Measurements from ENCODE around the gene LYSMD1. TPM values are rescaled to one million over a fixed set of nuclear protein-coding genes. Genes with fewer than 3 reads are reported as not detected.

LYSMD1 gene
- total RNA-seq, 4 donors from 2014 or later, result 13.4 to 19.7 (median 15.7) TPM

DNA sequence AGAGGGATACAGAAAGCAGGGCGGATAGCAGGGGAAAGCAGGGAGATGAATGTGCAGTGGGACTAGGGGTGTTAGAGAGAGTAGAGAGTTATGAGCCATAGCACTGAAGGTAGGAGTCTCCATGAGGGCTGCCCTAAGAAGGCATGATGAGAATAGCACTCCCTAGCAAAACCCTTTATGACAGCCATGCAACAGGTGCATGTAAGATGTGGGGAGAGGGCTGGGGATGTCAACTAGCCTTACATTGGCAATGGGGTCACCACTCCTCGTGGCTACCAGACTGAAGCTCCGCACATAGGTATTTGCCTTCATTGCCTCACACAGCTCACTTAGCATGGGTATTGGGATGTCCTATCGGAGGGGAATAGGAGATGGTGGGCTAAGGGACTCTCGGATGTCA, 5.5 kb upstream of the LYSMD1 start:
- Histone ChIP-seq H3K4me3 (replicated peaks in 1 of 3) (no peak overlapping the region), H3K27me3 (no peaks in the 10 kb centered on the region), H3K27ac (no peak overlapping the region), H3K9me3 (no peaks in the 10 kb centered on the region), H3K4me1 (peaks cover 6 to 8% of the 10 kb centered on the region in 2 donors), H3K36me3 (peaks cover 16 to 17% of the 10 kb centered on the region in 2 donors)
- intact Hi-C loops (cut with DNase I), result no loop called here
- TF ChIP-seq POLR2A (IDR thresholded peaks at IDR 0.05), result no peak
- TF ChIP-seq, protein P1, sequence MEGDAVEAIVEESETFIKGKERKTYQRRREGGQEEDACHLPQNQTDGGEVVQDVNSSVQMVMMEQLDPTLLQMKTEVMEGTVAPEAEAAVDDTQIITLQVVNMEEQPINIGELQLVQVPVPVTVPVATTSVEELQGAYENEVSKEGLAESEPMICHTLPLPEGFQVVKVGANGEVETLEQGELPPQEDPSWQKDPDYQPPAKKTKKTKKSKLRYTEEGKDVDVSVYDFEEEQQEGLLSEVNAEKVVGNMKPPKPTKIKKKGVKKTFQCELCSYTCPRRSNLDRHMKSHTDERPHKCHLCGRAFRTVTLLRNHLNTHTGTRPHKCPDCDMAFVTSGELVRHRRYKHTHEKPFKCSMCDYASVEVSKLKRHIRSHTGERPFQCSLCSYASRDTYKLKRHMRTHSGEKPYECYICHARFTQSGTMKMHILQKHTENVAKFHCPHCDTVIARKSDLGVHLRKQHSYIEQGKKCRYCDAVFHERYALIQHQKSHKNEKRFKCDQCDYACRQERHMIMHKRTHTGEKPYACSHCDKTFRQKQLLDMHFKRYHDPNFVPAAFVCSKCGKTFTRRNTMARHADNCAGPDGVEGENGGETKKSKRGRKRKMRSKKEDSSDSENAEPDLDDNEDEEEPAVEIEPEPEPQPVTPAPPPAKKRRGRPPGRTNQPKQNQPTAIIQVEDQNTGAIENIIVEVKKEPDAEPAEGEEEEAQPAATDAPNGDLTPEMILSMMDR (IDR thresholded peaks at IDR 0.05), result no peak
- WGBS, 2 donors, result 83 to 94% methylated on average over 5 of the region's 5 CpGs
- no peak for DNase-seq

DNA sequence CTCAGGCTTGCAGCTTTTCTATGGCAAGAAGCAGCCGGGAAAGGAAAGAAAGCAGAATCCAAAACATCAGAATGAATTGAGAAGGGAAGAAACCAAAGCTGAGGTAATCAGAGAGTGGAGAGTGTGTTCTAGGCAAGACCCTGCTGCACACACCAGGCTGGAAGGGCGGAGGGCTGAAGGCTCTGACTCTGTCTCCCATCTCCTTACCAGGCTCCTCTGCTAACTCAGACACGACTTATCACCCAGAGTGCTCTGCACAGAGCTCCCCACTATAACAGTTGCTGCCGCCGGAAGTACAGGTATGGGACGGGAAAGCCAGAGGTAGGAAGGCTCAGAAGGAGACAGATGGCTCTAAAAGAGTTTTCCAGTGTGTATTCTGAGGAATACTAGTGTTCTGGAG, 1.4 kb upstream of the LYSMD1 start:
- H3K9me3 ChIP-seq, result no peaks in the 10 kb centered on the region
- no peak overlapping the region for H3K27ac ChIP-seq
- peaks cover 3 to 5% of the 10 kb centered on the region in 2 donors for H3K36me3 ChIP-seq
- no peak for TF ChIP-seq POLR2A (IDR thresholded peaks at IDR 0.05)
- TF ChIP-seq, protein P1 (IDR thresholded peaks at IDR 0.05), result no peak
- intact Hi-C loops (cut with DNase I), result no loop called here
- 87 to 88% methylated on average over 6 of the region's 6 CpGs for WGBS, 2 donors
- H3K4me1 ChIP-seq, result peaks cover 14 to 21% of the 10 kb centered on the region in 2 donors
- no peaks in the 10 kb centered on the region for H3K27me3 ChIP-seq
- H3K4me3 ChIP-seq (replicated peaks in 1 of 3), result no peak overlapping the region
- no peak for DNase-seq

DNA sequence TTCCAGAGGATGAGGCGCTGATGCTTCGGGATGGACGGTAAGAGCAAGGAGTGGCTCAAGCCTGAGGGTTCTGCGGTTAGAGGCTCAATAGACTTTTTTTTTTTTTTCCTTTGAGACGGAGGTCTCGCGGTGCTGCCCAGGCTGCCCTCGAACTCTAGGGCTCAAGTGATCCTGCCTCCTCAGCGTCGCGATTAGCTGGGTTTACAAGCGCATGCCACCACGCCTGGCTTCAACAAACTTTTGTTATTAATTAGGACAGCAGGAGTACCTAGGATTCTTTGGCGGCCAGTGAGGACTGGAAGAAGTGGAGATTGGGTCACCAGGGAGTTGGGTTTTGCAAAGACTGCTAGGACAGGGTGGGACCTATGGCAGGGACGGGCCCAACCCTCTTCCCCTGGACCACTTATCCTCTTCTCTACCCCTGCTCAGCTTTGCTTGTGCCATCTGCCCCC, 829 bp upstream of the LYSMD1 start:
- Histone ChIP-seq H3K4me3 (replicated peaks in 1 of 3) (peak overlapping the region; percentile 43 to 60 (median 53)), H3K36me3 (peaks cover 5 to 8% of the 10 kb centered on the region in 2 donors), H3K9me3 (no peaks in the 10 kb centered on the region), H3K4me1 (peaks cover 14 to 21% of the 10 kb centered on the region in 2 donors), H3K27ac (peak overlapping the region in 2 of 3 donors; percentile 70 to 76), H3K27me3 (no peaks in the 10 kb centered on the region)
- intact Hi-C loops (cut with DNase I), result no loop called here
- TF ChIP-seq POLR2A (IDR thresholded peaks at IDR 0.05), result no peak
- TF ChIP-seq, protein P1 (IDR thresholded peaks at IDR 0.05), result no peak
- peak; percentile 21 to 23 for DNase-seq
- WGBS, 2 donors, result 2 to 3% methylated on average over 15 of the region's 15 CpGs

DNA sequence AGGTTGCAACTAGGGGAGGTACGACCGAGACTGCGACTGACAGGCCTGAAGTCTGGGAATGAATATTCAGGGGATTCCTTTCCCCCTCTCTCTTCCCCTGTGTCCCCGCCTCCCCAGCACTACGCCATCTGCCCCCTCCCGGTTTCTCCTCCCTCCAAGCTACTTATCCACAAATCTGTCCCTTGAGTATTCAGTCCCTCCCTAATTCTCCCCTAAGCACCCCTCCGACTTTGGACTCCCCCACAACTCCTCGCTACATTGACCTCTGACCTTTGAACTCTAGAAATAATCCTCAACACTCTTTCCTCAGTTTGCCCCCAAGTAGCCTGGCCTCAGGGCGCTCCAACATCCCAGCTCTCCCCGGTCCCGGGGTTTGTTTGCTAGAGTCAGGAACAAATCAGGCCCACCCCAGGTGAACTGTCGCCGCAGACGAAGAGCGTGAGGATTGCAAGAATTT, 393 bp downstream of the LYSMD1 start:
- TF ChIP-seq, protein P1 (IDR thresholded peaks at IDR 0.05), result no peak
- no peak for TF ChIP-seq POLR2A (IDR thresholded peaks at IDR 0.05)
- H3K9me3 ChIP-seq, result no peaks in the 10 kb centered on the region
- peaks cover 16% of the 10 kb centered on the region in 2 donors for H3K36me3 ChIP-seq
- no peaks in the 10 kb centered on the region for H3K27me3 ChIP-seq
- intact Hi-C loops (cut with DNase I), result no loop called here
- peak overlapping the region; percentile 24 to 59 (median 53) for H3K4me3 ChIP-seq (replicated peaks in 1 of 3)
- peak; percentile 34 to 52 for DNase-seq
- 4 to 7% methylated on average over 15 of the region's 15 CpGs for WGBS, 2 donors
- peak overlapping the region; percentile 70 to 91 (median 76) for H3K27ac ChIP-seq
- H3K4me1 ChIP-seq, result peaks cover 14 to 21% of the 10 kb centered on the region in 2 donors

DNA sequence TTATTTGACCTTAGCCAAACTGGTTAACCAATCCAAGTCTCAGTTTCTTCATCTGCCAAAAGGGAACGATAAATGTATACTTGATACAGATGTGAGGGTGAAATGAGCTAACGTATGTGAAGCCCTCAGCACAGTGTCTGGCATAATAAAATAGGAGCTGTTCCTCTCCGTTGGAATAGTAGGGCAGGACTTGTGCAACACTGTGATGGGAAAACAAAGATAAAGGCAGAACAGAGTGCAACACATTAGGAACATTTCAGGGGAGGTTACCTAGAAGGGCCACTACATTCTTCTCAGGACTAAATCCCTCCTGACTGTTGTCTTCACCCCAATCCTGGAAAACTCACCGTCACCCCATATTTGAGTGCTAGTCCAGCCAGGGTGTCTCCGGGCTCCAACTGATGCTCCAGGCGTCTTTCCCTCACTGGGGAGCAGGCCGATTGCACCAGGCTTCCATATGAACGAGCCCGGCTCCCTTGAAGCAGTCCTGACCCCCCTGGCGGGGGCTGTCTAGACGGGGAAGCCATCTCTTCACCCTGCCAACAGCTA, 896 bp downstream of the LYSMD1 start:
- intact Hi-C loops (cut with DNase I), result no loop called here
- TF ChIP-seq, protein P1 (IDR thresholded peaks at IDR 0.05), result no peak
- TF ChIP-seq POLR2A (IDR thresholded peaks at IDR 0.05), result no peak
- no peaks in the 10 kb centered on the region for H3K27me3 ChIP-seq
- H3K27ac ChIP-seq, result peak overlapping the region; percentile 70 to 91 (median 76)
- no peaks in the 10 kb centered on the region for H3K9me3 ChIP-seq
- peak overlapping the region; percentile 11 to 59 (median 53) for H3K4me3 ChIP-seq (replicated peaks in 1 of 3)
- no peak for DNase-seq
- 15 to 18% methylated on average over 11 of the region's 11 CpGs for WGBS, 2 donors
- H3K4me1 ChIP-seq, result peaks cover 14 to 21% of the 10 kb centered on the region in 2 donors
- H3K36me3 ChIP-seq, result peaks cover 17 to 18% of the 10 kb centered on the region in 2 donors

Measured in thyroid gland (tissue), 4 donors.